Activated effector memory CD4-positive, alpha-beta T cell treated with anti-CD3 and anti-CD28 coated beads, Interleukin-2, amount 50 U/mL, for 16 hours (primary cell): ENCODE data around the gene STX7.

Experiments
- DNase-seq: peaks from one replicate; pipeline ENCODE4 v3.0.0-alpha.2; 2020

Gene STX7

DNA sequence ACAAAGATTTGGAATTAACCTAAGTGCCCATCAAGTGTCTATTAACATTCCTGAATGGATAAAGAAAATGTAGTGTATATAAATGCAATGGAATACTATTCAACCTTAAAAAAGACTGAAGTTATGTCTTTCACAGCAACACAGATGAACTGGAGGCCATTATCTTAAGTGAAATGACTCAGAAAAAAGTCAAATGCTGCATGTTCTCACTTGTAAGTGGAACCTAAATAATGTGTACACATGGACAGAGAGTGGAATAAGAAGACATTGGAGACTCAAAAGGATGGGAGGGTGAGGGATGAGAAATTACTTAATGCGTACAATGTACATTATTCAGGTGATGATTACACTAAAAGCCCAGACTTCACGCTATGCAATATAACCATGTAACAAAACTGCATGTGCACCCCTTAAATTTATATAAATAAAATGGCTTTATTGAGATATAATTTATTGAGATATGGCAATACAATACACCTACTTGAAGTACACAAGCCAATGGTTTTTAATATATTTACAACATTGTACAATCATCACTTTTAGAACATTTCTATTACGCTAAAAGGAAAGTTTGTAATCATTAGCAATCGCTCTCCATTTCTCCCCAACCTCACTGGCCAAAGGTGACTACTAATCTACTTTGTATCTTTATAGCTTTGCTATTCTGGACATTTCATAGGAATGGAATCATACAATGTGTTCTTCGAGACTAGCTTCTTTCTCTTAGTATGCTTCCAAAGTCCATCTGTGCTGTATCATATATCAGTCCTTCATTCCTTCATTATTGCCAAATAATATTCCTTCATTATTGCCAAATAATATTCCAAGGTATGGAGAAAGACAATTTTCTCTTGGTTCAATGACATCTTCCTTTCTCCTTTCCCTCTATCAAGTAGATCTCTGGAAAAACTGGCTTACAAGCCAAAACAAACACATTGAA lies 5.8 kb downstream of the STX7 start:
- DNase-seq, result no peak

DNA sequence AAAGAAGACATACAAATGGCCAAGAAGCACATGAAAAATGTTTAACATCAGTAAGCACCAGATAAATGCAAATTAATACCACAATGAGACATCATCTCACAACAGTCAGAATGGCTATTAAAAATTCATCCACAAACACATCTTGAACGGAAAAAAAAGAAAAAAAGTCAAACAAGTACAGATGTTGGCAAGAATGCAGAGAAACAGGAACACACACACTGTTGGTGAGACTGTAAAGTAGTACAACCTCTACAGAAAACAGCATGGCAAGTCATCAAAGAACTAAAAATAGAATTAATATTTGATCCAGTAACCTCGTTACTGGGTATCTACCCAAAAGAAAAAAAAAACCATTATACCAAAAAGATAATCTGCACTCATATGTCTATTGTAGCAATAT lies 6.5 kb downstream of the STX7 start:
- no peak for DNase-seq

DNA sequence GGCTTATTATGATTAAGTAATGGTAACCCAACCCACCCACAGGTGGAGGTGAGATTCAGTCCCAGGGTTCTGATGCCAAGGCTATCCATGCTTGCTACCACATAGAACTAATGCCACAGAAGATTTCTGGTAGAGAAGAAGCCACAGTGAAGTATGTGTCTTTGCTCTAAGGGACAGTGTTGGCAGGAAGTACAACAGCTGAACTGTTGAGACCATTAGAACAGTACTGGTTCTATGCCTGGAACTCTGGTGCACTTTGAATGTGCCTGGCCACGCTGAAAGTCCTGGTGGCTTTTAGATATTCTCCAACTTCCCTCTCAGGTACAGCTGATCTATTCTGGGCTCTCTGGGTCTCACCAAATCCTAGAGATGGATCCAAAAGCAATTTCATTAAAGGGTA lies 7.8 kb downstream of the STX7 start:
- no peak for DNase-seq

DNA sequence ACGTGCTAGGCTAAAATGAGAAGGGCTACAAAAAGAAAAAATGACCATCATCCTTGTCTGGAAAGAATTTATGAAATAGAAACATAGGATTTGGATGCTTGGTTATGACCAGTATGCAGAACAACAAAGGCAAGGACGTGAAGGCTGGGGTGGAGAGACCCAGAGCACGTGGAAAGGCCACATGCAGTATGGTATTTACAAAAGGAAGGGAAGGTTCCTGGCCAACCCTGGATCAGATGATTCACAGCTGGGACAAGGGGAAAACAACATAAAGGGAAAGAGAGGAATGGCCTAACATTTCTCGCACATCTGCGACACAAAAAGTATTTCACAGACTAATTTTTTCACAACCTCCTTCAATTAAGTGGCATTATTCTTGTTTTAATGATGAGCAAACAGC lies 8.2 kb downstream of the STX7 start:
- no peak for DNase-seq

DNA sequence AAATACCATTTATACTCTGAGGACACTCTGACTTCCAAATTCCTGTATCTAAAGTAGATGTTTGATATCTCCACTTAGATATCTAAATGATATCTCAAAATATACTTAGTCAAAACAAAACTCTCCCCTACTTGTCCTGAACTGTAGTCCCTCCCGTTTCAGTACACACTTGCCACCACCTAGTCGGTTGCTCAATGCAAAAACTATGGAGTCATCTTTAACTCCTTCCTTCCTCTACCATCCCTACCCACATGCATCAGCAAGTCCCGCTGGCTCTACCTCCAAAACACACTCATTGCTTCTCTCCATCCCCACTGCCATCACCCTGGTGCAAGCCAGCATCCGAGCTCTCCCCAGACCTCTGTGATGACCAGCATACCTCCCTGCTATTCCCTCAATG lies 13.2 kb downstream of the STX7 start:
- DNase-seq, result no peak

DNA sequence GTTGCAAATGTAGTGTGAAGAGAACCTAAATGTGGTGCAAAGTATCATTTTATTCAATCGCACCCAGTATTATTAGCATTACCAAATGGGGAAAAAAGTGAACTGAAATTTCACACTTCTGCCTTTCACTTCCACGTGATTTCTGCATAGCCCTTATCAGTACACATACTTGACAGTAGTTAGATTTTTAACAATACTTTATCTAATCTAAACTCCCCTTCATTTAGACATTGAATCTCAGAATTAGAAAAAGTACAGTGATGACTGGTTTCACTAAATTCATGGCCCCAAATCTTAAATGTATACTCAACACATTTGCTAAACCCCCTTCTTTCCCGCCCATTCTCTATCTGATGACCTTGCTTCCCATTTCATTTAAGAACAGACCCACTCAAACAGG lies 14.3 kb downstream of the STX7 start:
- no peak for DNase-seq

DNA sequence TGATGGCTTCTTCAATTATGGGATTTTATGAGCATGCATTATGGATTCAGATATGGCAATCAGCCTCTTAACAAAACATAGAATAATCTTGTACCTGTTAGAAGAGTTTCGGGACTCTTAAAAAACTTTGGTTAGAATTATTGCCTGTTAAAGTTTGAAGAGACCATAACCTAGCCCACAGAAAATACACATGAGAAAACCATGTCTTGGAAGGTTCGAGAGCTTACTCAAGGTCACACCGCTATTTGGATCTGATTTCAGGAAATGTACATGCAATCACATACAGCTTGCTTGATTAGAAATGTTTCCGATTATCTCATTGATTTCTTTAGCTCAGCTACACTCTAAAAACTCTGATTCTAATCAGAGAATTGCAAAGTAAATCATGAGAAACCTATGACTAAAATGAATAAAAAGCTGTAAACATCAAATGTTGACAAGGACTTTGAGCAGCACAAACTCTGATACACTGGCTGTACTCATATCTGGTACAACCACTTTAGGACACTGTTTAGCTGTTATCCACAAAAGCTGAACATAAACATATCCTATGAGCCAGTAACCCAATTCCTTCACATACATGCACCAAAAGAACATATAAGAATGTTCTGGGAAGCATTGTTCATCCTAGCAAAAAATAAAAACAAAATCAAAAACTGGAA lies 16.3 kb downstream of the STX7 start:
- DNase-seq, result no peak

DNA sequence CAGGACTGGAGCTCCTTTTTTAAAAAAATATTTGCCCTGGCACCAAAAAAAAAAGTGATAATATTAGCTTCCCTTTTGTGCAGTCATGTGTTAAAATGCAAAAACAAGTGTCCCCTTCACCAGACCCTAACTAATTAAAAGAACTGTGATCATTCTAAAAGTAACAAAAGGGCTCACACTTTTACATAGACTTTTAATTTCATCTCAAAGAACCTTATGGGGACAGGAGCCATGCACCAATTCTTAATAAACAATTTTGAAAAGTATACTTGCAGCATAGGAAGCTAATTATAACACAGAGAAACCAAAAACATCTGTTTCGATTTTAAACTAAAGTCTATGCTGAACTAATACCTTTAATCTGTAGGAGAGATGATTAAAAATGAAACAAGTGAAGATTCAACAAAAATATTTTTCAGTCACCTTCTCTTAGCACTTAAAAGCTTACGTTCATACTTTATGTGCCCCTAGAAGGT lies 17.3 kb downstream of the STX7 start:
- no peak for DNase-seq

DNA sequence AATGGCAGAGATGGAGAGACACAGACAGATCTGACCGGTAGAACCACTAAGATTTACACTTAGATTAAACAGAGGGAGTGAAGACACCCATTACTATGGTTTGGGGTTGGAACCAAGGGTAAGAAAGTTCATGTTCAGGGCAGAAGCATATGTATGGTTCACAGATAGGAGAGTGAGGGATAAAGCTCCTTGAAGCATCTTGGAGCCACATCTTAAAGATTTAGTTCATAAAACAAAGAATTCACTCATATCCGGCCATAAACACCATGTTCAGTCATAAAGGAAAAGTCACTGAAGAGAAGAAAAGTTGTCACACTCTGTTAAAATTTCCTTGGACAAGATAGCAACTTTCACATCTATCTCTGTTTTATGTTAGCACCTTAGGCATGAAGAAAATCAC lies 18.0 kb downstream of the STX7 start:
- DNase-seq, result no peak

DNA sequence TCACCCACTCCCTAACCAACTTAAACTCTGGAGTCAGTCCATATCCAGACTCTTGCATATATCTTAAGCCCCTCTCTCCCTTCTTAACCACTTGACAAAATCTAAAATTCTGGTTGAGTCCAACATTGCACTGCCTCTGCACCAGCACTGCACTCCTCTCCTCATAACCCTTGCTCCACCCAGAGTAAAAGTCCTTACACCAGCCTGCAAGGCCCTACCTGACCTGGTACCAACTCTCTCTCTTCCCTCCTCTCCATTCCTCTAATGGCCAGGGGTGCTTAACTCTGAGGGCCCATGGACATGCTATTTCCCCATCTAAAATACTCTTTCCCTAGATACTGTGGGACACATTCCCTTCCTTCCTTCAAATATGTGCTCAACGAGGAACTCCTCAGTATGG lies 21.0 kb downstream of the STX7 start:
- DNase-seq, result no peak

DNA sequence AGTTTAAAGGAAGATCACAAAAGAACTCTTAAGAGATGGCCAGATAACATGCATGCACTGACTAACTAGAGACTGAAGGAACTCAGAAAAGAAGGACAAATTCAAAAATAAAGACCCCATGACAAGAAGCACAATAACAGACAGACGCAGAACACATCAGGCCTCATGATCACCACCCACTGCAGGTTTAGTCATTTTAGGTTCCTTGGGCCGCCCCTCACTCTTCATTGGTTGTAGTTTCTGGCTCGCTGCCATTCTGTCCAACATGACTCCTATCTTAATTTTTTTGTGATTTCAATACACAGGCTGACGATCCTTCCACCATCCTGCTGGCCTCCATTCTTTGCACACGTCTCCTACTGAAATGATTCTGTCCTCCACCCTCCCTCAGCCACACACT lies 21.6 kb downstream of the STX7 start:
- DNase-seq, result no peak

DNA sequence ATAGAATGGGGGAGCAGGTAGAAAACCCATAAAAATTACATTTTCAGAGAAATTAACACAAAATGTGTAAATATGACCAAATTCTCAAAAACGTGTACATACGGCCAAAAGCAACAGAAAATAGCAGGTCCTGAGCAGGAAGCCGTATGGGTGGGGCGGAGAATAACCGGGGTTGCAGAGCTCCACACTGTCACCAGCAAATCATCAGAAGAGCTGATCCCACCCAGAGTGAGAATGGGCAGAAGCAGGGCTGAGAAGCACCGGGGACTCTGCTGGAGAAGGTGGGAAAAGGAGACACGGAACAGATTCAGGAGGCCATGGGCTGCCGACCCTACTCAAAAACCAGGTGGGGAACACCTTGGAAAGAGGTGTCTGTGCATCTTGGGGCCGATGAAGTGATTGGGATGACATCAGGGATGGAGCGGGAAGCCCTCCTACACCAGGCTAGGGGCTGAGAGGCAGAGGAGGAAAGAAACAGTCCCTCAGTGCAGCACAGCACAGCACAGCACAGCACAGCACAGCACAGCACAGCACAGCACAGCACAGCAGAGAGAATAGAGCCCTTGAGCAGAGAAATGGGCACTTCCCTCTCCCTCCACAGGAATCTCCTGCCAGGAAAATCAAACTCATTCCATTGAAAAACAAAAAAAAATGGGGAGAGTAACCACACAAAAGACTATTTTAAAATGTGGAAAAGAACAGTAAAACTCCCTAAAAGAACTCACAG lies 22.3 kb downstream of the STX7 start:
- no peak for DNase-seq

DNA sequence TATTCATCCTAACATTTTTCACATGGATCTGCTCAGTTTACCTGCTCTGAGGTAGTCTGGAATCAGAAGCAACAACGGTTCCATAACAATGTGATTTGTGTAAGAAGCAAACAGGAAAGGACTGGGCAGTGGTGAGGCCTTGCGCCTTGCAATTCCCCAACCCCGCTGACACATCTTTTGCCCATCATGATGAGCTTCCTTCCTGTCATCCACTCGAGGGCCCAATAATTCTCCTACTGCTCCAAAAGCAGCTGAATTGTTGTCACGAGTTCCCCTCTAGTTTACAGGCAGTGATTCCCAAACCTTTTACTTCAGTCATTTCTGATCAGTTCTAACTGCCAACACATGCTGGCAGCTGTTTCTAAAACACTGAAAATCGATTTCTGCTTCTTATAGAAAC lies 22.9 kb downstream of the STX7 start:
- DNase-seq, result no peak

DNA sequence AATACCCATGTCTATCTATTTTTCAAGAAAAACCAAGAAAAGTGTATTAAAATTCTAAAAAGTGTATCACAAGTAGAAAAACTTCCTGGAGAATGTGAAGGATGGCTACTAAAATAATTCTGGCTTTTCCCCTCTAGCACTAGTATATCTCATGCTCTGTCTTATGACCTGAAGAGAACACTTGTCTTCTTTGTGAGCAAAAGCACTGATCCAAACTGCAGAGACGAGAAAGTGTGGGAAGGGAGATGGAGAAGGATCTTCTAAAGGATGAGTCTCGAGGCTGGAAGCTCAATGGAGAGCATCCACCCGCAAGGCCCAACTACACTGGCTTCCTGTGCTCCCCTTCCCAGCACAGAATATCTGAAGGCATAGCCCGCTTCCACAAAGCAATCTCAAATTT lies 23.5 kb downstream of the STX7 start:
- DNase-seq, result no peak

DNA sequence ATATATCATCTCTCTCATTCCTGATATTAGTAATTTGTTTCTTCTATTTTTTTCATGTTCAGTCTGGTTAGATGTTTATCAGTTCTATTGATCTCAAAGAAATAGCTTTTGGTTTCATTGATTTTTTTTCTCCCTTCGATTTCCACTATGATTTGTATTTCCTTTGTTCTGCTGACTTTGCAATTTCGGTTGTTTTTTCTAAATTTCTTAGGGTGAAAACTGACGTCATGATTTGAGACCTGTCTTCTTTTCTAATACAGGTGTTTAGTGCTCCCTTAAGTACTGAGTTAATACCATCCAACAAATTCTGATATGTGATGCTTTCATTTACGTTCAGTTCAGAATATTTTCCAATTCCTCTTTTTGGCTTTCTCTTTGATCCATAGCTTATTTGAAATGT lies 25.2 kb downstream of the STX7 start:
- DNase-seq, result no peak

DNA sequence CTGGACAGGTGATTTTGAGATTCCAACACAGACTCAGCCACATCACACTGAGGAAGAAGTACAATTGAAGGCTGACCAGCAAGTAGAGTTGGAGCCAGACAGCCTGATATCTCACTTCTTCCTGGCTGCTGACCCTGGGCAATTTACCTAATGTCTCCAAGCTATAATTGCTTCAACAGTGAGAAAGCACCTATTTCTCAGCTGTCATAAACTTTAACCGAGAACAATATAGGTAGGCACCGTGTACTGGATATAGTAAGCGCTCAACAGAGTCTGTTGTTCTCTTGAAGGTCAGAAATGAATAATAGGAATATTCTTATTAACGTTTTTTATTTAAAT lies 28.3 kb downstream of the STX7 start:
- DNase-seq, result no peak

DNA sequence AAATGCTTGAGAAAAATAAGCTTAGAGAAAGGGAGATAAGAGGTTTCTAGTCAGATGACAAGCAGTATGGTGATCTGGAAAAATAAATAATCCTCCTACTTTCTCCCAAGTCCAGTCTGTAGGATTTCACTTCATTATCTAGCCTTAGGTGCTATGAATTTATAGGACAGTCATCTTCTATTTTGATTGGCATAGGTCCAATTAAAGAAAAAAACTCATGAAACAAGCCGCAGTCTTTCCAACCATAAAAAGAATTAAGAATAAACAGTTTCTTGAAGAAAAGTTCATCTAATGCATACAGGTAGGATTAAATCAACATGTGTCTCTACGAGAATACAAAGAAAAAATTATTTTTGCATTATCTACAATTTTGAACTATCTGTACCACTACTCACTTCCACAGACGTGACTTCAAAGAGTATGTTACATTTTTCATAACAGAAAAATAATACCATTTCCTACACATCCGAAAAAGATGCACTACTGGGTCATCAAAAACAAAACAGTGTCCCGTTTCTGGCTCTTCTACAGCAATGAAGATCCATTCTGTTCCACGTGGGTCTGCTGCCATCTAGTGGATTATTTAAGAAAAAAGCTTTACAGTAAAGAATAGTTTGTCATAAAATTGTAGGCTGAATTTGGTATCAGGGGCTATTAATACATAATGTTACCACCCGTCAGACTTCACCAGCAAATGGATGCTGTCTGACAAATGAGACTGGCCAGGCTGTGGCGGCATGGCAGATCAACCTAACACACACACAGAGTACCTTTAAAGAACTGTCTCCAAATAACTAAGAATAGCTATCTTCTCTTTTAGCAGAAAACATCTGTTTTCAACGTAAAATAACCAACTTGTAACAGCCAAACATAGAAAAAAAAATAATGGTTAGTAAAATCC lies 28.9 kb downstream of the STX7 start:
- DNase-seq, result no peak

DNA sequence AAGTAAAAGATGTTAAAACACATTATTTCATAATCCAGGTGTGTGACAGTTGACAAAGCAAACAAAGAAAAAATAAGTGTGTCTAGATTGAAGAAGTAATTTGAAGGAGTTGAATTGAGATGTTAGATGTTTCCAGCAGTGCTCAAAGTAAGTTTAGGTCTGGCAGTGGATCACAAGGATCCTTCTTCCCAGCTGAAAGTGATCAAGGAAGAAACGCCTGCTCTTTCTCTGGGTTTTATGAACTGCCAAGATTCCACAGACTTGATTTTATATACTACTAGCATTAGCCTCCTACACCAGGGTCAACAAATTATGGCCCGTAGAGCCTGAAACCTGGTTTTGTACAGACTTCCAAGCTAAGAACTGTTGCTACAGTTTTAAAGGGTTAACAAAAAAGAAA lies 30.3 kb downstream of the STX7 start:
- no peak for DNase-seq

DNA sequence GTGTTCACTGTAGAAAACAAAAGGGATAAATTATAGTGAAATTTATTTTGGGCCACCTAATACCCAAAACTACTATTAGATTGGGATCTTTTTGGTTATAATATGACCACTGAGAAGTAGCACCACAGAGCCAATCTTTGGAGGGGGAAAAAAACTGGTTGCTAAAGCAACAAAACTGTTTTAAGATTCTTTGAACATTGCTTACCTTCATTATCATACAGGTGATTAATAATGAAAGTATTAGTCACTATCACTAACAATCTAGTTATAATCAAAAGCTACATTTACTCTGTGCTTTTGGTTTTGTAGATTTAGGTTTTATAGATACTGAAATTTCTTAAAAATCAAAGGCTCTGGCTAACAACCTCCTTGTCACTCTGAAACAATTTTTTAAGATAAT lies 31.7 kb downstream of the STX7 start:
- DNase-seq, result no peak

DNA sequence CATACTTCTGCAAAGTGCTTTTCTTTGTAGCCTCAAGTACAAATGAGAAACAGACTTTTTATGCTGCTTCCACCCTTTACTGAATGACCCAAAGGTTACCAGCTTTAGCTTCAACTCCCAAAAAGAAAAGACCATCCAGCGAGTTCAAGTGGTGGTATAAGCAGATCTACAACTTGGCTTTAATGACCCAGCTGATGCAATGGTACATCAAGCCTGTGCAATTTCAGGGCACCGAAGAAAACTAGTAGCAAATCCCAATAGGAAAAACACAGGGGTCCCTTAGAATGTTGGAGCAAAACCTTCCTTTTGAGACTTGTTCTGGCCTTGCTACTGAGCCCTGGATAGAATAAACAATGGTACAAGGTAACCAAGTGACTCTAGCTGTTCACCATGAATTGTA lies 33.8 kb downstream of the STX7 start:
- DNase-seq, result no peak

DNA sequence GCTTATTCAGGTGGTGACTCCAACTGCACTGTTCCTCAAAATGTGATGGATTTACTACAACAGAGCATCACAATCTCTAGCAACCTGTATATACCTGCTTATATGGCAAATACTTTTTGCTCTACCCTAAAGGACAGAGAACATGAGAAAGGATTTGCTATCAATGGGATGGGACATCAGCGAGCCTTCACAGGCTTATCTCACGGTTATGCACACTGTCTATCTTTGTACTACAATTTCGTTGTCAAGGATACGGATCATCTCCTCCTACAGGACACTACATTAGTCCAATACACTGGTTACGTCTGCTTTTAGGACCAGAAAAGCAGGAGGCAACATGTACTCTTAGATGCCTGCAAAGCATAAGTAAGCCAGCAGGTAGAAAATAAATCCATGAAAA lies 34.2 kb downstream of the STX7 start:
- no peak for DNase-seq

DNA sequence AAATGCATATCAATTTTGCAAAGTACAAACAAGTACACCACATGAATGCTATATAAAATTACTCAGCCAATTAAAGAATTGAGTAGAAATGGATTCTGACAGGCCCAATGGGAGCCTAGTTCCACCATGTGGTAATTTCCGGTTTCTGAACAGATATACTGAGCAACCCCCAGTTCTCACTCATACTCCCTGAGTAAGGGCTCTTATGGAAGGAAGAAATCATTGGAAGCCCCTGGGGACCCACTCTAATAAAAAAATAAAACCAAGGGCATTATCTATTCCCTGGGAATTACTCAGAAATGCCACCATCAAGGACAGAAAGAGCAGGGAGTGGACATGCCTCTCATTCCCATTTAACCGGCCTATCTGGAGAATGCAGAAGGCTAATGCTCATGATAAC lies 34.6 kb downstream of the STX7 start:
- no peak for DNase-seq

DNA sequence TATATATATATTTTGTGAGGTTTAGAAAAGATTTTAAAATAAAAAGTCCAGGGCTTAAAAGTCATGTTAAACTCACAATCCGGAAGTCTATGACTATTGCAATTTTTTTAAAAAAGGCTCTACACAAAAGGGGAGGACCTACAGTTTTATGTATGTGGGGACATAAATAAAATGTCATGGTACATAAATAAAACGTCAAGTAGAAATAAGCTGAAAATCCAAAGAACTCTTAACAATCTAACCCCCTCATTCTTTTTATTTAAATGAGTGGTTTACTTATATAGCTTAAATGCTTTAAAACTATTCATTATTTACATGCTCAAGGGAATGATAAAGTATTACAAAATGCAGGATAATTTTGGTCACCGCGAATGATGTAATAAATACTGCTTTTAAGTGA lies 36.2 kb downstream of the STX7 start:
- no peak for DNase-seq
